Measurements from ENCODE around the gene HTR2A. TPM values are rescaled to one million over a fixed set of nuclear protein-coding genes. Genes with fewer than 3 reads are reported as not detected.

HTR2A gene
- polyA plus RNA-seq, 4 donors, result 0.24 to 0.33 TPM; not detected in 2

DNA sequence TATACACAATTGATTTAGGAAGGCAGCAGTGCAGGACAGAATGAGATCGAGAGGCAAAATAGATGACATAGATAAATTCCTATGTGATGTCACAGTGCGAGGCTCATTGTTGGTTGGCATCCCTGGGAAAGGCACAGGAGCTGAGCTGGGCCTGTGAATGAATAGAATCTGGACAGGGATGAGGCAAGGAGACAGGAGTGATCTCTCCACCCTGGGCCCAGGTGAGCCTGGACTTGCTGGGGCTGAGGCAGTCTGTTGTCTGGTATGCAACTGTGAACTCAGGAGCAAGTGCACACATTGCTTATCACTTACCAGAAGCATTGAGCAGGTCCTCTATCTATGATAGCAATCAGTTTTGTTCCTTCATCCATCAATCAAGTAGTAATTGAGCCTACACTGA lies 51.7 kb downstream of the HTR2A start:
- no peak for DNase-seq
- FAIRE-seq, result no peak
- Histone ChIP-seq H3K4me1 (ENCODE audit: control insufficient read depth in 3 of 3, insufficient read depth in 2 of 3, low read depth in 1 of 3, low read length in 2 of 3) (no peaks in the 10 kb centered on the region), H3K9me3 (ENCODE audit: control insufficient read depth in 2 of 2, insufficient read depth in 1 of 2, low read depth in 1 of 2, low read length in 1 of 2) (no peaks in the 10 kb centered on the region), H3K36me3 (ENCODE audit: control insufficient read depth in 3 of 3, insufficient read depth in 2 of 3, low read depth in 1 of 3, low read length in 3 of 3) (no peaks in the 10 kb centered on the region), H3K27ac (ENCODE audit: low read depth in 1 of 3, low read length in 2 of 3) (no peak overlapping the region), H3K27me3 (ENCODE audit: control insufficient read depth in 3 of 3, insufficient read depth in 3 of 3, low read length in 3 of 3) (no peaks in the 10 kb centered on the region), H3K4me3 (ENCODE audit: low read depth in 1 of 3, low read length in 3 of 3) (no peak overlapping the region)
- WGBS, 3 donors, result 78 to 84% (median 79%) methylated on average over 2 of the region's 2 CpGs

DNA sequence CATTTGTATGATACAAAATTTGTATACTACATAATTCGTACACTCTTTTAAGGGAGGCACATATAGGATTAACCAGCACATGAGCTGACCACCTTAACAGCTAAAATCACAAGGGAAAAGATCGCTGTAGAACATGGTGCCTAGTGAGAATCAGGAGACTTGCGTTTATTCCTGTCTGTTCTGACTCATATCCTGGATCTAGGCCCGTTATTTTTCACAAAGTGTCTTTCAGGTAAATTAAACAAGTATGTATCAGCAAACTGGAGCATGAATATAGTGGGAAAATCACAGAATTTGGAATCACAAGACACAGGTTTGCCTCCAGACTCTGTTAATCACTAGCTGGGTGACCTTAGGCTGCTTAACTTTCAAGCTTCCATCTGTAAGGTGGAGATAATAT lies 52.4 kb downstream of the HTR2A start:
- FAIRE-seq, result no peak
- Histone ChIP-seq H3K27ac (ENCODE audit: low read depth in 1 of 3, low read length in 2 of 3) (no peak overlapping the region), H3K27me3 (ENCODE audit: control insufficient read depth in 3 of 3, insufficient read depth in 3 of 3, low read length in 3 of 3) (no peaks in the 10 kb centered on the region), H3K9me3 (ENCODE audit: control insufficient read depth in 2 of 2, insufficient read depth in 1 of 2, low read depth in 1 of 2, low read length in 1 of 2) (no peaks in the 10 kb centered on the region), H3K36me3 (ENCODE audit: control insufficient read depth in 3 of 3, insufficient read depth in 2 of 3, low read depth in 1 of 3, low read length in 3 of 3) (no peaks in the 10 kb centered on the region), H3K4me1 (ENCODE audit: control insufficient read depth in 3 of 3, insufficient read depth in 2 of 3, low read depth in 1 of 3, low read length in 2 of 3) (no peaks in the 10 kb centered on the region), H3K4me3 (ENCODE audit: low read depth in 1 of 3, low read length in 3 of 3) (no peak overlapping the region)
- DNase-seq, result no peak
- 59 to 69% (median 68%) methylated on average over 4 of the region's 4 CpGs for whole genome bisulfite sequencing, 3 donors

DNA sequence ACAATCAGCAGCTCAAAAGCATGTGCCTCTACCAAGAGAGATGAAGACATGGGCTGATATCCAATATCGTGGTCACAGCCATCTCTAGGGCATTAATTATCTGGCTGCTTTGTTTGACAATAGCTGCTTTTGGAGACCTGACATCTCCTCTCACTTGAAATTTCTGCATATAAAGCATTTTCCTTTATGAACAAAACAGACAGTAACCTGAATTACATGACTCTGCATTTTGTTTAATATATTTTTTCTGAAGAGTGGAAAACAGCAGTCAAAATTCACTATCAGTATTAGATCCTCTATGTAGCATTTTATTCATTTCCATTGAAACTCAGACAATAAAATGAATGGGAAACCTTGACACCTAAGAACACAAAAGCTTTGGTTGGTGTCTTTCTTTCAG lies 57.5 kb downstream of the HTR2A start:
- Histone ChIP-seq H3K4me3 (ENCODE audit: low read depth in 1 of 3, low read length in 3 of 3) (no peak overlapping the region), H3K27ac (ENCODE audit: low read depth in 1 of 3, low read length in 2 of 3) (no peak overlapping the region), H3K36me3 (ENCODE audit: control insufficient read depth in 3 of 3, insufficient read depth in 2 of 3, low read depth in 1 of 3, low read length in 3 of 3) (no peaks in the 10 kb centered on the region), H3K4me1 (ENCODE audit: control insufficient read depth in 3 of 3, insufficient read depth in 2 of 3, low read depth in 1 of 3, low read length in 2 of 3) (no peaks in the 10 kb centered on the region), H3K27me3 (ENCODE audit: control insufficient read depth in 3 of 3, insufficient read depth in 3 of 3, low read length in 3 of 3) (peaks cover 0 to 2% (median 0%) of the 10 kb centered on the region in 3 donors), H3K9me3 (ENCODE audit: control insufficient read depth in 2 of 2, insufficient read depth in 1 of 2, low read depth in 1 of 2, low read length in 1 of 2) (no peaks in the 10 kb centered on the region)
- FAIRE-seq (no peak), DNase-seq (no peak)
- 46 to 67% (median 47%) methylated on average over 1 of the region's 1 CpG for WGBS, 3 donors

DNA sequence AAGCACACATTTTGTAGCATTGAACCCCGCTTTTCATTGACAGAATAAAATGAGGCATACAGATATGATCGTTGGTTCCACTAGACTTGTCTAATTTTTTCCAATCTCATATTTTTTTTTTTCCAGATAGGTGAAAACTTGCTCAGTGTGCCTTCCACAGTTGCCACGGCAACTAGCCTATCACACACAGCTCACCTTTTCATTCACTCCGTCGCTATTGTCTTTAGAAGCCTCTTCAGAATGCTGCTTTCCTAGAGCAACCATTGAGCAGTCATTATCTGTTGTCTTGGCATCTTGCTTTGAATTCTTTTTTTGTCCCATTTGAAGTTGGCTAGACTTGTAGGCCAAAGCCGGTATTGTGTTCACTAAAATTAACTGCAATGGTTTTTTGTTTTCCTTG lies 62.2 kb downstream of the HTR2A start:
- FAIRE-seq, result no peak
- no peak for DNase-seq
- peaks cover 0 to 2% (median 0%) of the 10 kb centered on the region in 3 donors for H3K27me3 ChIP-seq (ENCODE audit: control insufficient read depth in 3 of 3, insufficient read depth in 3 of 3, low read length in 3 of 3)
- H3K9me3 ChIP-seq (ENCODE audit: control insufficient read depth in 2 of 2, insufficient read depth in 1 of 2, low read depth in 1 of 2, low read length in 1 of 2), result no peaks in the 10 kb centered on the region
- 79 to 85% (median 81%) methylated on average over 6 of the region's 6 CpGs for WGBS, 3 donors
- no peaks in the 10 kb centered on the region for H3K4me1 ChIP-seq (ENCODE audit: control insufficient read depth in 3 of 3, insufficient read depth in 2 of 3, low read depth in 1 of 3, low read length in 2 of 3)
- no peak overlapping the region for H3K27ac ChIP-seq (ENCODE audit: low read depth in 1 of 3, low read length in 2 of 3)
- no peaks in the 10 kb centered on the region for H3K36me3 ChIP-seq (ENCODE audit: control insufficient read depth in 3 of 3, insufficient read depth in 2 of 3, low read depth in 1 of 3, low read length in 3 of 3)
- H3K4me3 ChIP-seq (ENCODE audit: low read depth in 1 of 3, low read length in 3 of 3), result no peak overlapping the region

DNA sequence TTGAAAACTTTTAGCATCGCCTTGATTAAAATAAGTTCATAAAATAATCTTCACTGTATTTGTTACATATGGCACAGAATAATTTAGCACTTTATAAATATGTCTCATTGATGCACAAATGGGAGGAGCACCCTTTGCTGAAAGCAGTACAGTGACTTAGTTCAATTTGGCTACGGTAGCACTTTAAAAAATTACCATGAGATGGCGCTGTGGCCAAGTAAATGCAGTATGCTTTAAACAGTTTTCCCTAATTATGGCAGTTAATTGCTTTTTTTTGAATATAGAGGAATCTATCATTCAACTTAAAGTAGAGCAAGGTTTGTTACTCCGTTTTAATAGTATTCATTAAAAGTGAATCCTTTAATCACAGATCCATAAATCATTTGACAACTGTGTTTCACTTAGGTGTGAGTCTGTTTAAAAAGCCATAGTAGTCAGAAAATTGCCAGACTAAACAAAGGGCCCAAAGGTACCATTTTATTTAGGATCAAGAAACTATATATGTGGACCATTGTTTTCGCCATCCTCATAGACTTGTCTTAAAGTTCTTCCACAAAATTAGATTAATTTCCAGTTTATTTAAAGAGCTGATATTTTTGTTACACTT lies 65.2 kb downstream of the HTR2A start:
- WGBS, 3 donors, result 17 to 20% (median 20%) methylated on average over 5 of the region's 5 CpGs
- no peak for FAIRE-seq
- Histone ChIP-seq H3K27ac (ENCODE audit: low read depth in 1 of 3, low read length in 2 of 3) (no peak overlapping the region), H3K4me1 (ENCODE audit: control insufficient read depth in 3 of 3, insufficient read depth in 2 of 3, low read depth in 1 of 3, low read length in 2 of 3) (no peaks in the 10 kb centered on the region), H3K27me3 (ENCODE audit: control insufficient read depth in 3 of 3, insufficient read depth in 3 of 3, low read length in 3 of 3) (no peaks in the 10 kb centered on the region), H3K4me3 (ENCODE audit: low read depth in 1 of 3, low read length in 3 of 3) (no peak overlapping the region), H3K36me3 (ENCODE audit: control insufficient read depth in 3 of 3, insufficient read depth in 2 of 3, low read depth in 1 of 3, low read length in 3 of 3) (no peaks in the 10 kb centered on the region), H3K9me3 (ENCODE audit: control insufficient read depth in 2 of 2, insufficient read depth in 1 of 2, low read depth in 1 of 2, low read length in 1 of 2) (no peaks in the 10 kb centered on the region)
- DNase-seq, result peak; percentile 27 to 63

DNA sequence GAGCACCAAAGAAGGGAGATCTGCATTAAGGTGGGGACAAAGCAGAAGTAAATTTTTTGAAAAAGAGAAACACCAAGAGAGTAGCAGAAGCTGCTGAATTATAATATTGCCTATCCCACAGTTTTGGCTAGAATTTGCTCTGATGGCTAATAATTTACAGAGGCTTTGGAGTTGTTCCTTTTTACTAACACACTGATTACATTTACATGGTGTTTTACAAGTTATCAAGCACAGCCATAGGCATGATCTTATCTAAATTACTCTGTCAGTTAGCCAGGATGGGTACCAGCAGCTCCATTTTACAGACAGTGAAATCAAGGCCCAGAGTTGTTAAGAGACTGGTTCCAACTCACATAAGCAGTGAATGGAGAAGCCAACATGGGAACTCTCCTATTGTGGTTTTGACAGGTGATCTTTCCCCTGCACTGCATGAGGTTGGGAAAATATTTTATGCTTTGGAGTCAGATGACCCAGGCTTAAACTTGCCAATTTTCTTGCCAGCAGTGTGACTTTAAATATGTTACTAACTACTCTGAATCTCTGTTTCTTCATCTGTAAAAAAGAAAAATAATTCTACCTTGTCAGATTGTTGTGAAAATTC lies 66.3 kb downstream of the HTR2A start:
- H3K36me3 ChIP-seq (ENCODE audit: control insufficient read depth in 3 of 3, insufficient read depth in 2 of 3, low read depth in 1 of 3, low read length in 3 of 3), result no peaks in the 10 kb centered on the region
- no peak overlapping the region for H3K4me3 ChIP-seq (ENCODE audit: low read depth in 1 of 3, low read length in 3 of 3)
- no peaks in the 10 kb centered on the region for H3K9me3 ChIP-seq (ENCODE audit: control insufficient read depth in 2 of 2, insufficient read depth in 1 of 2, low read depth in 1 of 2, low read length in 1 of 2)
- FAIRE-seq (no peak), DNase-seq (no peak)
- no peaks in the 10 kb centered on the region for H3K27me3 ChIP-seq (ENCODE audit: control insufficient read depth in 3 of 3, insufficient read depth in 3 of 3, low read length in 3 of 3)
- no peak overlapping the region for H3K27ac ChIP-seq (ENCODE audit: low read depth in 1 of 3, low read length in 2 of 3)
- no peaks in the 10 kb centered on the region for H3K4me1 ChIP-seq (ENCODE audit: control insufficient read depth in 3 of 3, insufficient read depth in 2 of 3, low read depth in 1 of 3, low read length in 2 of 3)

GRCh38 chr13:46822551-46822950 lies 74.3 kb downstream of the HTR2A start:
- Histone ChIP-seq H3K36me3 (ENCODE audit: control insufficient read depth in 3 of 3, insufficient read depth in 2 of 3, low read depth in 1 of 3, low read length in 3 of 3) (no peaks in the 10 kb centered on the region), H3K27me3 (ENCODE audit: control insufficient read depth in 3 of 3, insufficient read depth in 3 of 3, low read length in 3 of 3) (no peaks in the 10 kb centered on the region), H3K27ac (ENCODE audit: low read depth in 1 of 3, low read length in 2 of 3) (no peak overlapping the region), H3K4me1 (ENCODE audit: control insufficient read depth in 3 of 3, insufficient read depth in 2 of 3, low read depth in 1 of 3, low read length in 2 of 3) (no peaks in the 10 kb centered on the region), H3K9me3 (ENCODE audit: control insufficient read depth in 2 of 2, insufficient read depth in 1 of 2, low read depth in 1 of 2, low read length in 1 of 2) (no peaks in the 10 kb centered on the region), H3K4me3 (ENCODE audit: low read depth in 1 of 3, low read length in 3 of 3) (no peak overlapping the region)
- FAIRE-seq, result no peak
- 76 to 88% (median 77%) methylated on average over 2 of the region's 2 CpGs for WGBS, 3 donors
- DNase-seq, result no peak

DNA sequence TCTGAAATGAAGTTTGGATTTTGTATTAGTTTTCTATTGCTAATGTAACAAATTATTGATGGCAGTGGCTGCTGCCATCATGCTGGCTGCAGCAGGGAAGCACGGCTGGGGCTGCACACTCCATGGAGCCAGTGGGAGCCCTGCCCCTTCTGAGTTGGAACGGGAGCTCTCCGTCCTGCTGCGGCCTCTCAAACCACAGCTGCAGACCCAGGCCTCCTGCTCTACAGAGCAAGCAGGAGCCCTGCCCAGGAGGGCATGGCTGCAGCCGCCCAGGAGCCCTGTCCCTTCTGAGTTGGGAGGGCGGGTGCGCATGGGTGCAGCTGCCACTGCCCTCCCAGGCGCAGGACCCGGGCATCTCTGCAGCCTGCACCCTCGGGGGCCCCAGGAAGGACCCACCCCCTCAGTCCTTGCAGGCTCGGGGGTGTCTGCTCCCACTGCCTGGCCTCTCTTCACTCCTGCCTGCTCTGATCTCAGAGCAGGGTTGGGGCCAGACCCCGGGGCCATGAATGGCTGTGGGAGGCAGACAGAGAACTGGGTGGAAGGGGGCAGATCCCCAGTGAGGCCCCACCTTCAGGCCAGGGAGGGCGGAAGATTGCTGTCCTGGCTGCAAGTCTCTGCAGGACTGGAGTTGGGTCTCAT lies 78.9 kb downstream of the HTR2A start:
- Histone ChIP-seq H3K4me3 (ENCODE audit: low read depth in 1 of 3, low read length in 3 of 3) (no peak overlapping the region), H3K9me3 (ENCODE audit: control insufficient read depth in 2 of 2, insufficient read depth in 1 of 2, low read depth in 1 of 2, low read length in 1 of 2) (no peaks in the 10 kb centered on the region), H3K4me1 (ENCODE audit: control insufficient read depth in 3 of 3, insufficient read depth in 2 of 3, low read depth in 1 of 3, low read length in 2 of 3) (no peaks in the 10 kb centered on the region), H3K27ac (ENCODE audit: low read depth in 1 of 3, low read length in 2 of 3) (no peak overlapping the region), H3K27me3 (ENCODE audit: control insufficient read depth in 3 of 3, insufficient read depth in 3 of 3, low read length in 3 of 3) (no peaks in the 10 kb centered on the region), H3K36me3 (ENCODE audit: control insufficient read depth in 3 of 3, insufficient read depth in 2 of 3, low read depth in 1 of 3, low read length in 3 of 3) (no peaks in the 10 kb centered on the region)
- 82 to 87% (median 86%) methylated on average over 13 of the region's 13 CpGs for WGBS, 3 donors
- FAIRE-seq (no peak), DNase-seq (no peak)
